Suprapubic skin (tissue), 4 donors: ENCODE data around the gene CNPY4. TPM values are rescaled to one million over a fixed set of nuclear protein-coding genes. Genes with fewer than 3 reads are reported as not detected.

Source experiments
- DNase-seq, 2 donors: peaks; one replicate each; pipeline ENCODE4 v3.0.0-alpha.2; 2019; ENCODE audit warnings: low spot score in 2 of 2
- H3K27ac ChIP-seq: fragments of 200-600 bp; sonication (generic); one replicate; pipeline ENCODE4 v1.5.1; 2019
- H3K27me3 ChIP-seq: fragments of 200-600 bp; sonication (generic); one replicate; pipeline ENCODE4 v1.5.1; 2019
- H3K36me3 ChIP-seq: fragments of 200-600 bp; sonication (generic); one replicate; pipeline ENCODE4 v1.5.1; 2019
- H3K4me1 ChIP-seq: fragments of 200-600 bp; sonication (generic); one replicate; pipeline ENCODE4 v1.5.1; 2019
- H3K4me3 ChIP-seq: fragments of 200-600 bp; sonication (generic); one replicate; pipeline ENCODE4 v1.5.1; 2019; ENCODE audit warnings: mild to moderate bottlenecking
- H3K9me3 ChIP-seq: fragments of 200-600 bp; sonication (generic); one replicate; pipeline ENCODE4 v1.5.1; 2019
- EP300 ChIP-seq: sonication (generic); formaldehyde crosslinking; IDR thresholded peaks from one replicate; pipeline ENCODE4 v1.6.1; 2017; ENCODE audit warnings: antibody characterized with exemption
- POLR2A ChIP-seq, 2 donors: fragments of 450-650 bp; IDR thresholded peaks; one replicate each; pipeline ENCODE4 v1.6.1; 2017; ENCODE audit warnings: antibody characterized with exemption in 2 of 2, mild to moderate bottlenecking in 2 of 2, moderate library complexity in 2 of 2
- POLR2AphosphoS5 ChIP-seq, 3 donors: sonication (generic); formaldehyde crosslinking; IDR thresholded peaks; one replicate each; pipeline ENCODE4 v1.6.1; 2017; ENCODE audit warnings: antibody characterized with exemption in 3 of 3
- WGBS: methylation state at CpG from one replicate; pipeline ENCODE4 v1.1.5; 2018; 5-methylcytosine and 5-hydroxymethylcytosine counted together
- total RNA-seq, 4 donors: library from RNA; depleted of rRNA; stranded (reverse); fragments of >200 nt; gene quantifications; one replicate each; pipeline ENCODE4 v1.1.0, GENCODE V29; 2016
- TF ChIP-seq, protein P1 (sequence below), 2 donors: fragments of 200-600 bp in 1 of 2; fragments of 450-650 bp in 1 of 2; sonication (generic) in 1 of 2; IDR thresholded peaks; one replicate each; pipeline ENCODE4 v1.5.1; 2016 to 2019; ENCODE audit warnings: antibody characterized with exemption in 2 of 2, mild to moderate bottlenecking in 1 of 2, moderate library complexity in 1 of 2

CNPY4 gene
- total RNA-seq, 4 donors from 2014 or later, result 4.5 to 7.1 (median 5.4) TPM

DNA sequence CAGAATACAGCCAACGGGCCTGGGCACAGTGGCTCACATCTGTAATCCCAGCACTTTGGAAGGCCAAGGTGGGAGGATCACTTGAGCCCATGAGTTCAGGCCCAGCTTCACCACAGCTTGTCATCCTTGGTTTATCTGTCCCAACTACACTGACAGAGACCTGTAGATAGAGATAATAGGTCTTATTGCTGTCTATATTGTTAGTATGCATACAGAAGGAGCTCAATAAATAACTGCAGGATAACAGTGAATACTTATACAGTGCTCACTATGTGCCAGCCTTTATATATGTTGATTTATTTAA, 1.3 kb downstream of the CNPY4 start:
- no peaks in the 10 kb centered on the region for H3K27me3 ChIP-seq
- H3K4me3 ChIP-seq, result no peak overlapping the region
- no peak for TF ChIP-seq POLR2AphosphoS5 (IDR thresholded peaks at IDR 0.05)
- no peak overlapping the region for H3K27ac ChIP-seq
- DNase-seq, result no peak
- H3K9me3 ChIP-seq, result no peaks in the 10 kb centered on the region
- peaks cover 33% of the 10 kb centered on the region for H3K4me1 ChIP-seq
- no peaks in the 10 kb centered on the region for H3K36me3 ChIP-seq
- WGBS, result 14% methylated on average over 1 of the region's 1 CpG

DNA sequence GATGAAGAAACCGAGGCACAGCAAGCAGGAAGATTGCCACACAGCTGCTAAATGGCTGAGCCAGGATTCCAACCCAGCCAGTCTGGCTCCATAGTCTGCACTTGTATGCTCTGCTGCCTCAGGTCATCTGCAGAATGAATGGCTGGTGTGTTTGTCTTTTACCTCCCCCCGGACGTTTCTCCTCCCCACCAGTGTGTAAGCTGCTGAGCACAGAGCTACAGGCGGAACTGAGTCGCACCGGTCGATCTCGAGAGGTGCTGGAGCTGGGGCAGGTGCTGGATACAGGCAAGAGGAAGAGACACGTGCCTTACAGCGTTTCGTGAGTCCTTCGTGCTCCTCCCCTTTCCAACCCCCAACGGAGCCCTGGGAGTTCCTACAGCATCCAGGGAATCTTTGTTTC, 2.6 kb downstream of the CNPY4 start:
- 48% methylated on average over 13 of the region's 13 CpGs for WGBS
- DNase-seq, result no peak
- no peak for TF ChIP-seq POLR2A (IDR thresholded peaks at IDR 0.05)
- no peak for TF ChIP-seq POLR2AphosphoS5 (IDR thresholded peaks at IDR 0.05)
- TF ChIP-seq, protein P1, sequence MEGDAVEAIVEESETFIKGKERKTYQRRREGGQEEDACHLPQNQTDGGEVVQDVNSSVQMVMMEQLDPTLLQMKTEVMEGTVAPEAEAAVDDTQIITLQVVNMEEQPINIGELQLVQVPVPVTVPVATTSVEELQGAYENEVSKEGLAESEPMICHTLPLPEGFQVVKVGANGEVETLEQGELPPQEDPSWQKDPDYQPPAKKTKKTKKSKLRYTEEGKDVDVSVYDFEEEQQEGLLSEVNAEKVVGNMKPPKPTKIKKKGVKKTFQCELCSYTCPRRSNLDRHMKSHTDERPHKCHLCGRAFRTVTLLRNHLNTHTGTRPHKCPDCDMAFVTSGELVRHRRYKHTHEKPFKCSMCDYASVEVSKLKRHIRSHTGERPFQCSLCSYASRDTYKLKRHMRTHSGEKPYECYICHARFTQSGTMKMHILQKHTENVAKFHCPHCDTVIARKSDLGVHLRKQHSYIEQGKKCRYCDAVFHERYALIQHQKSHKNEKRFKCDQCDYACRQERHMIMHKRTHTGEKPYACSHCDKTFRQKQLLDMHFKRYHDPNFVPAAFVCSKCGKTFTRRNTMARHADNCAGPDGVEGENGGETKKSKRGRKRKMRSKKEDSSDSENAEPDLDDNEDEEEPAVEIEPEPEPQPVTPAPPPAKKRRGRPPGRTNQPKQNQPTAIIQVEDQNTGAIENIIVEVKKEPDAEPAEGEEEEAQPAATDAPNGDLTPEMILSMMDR (IDR thresholded peaks at IDR 0.05), result no peak
- no peak for TF ChIP-seq EP300

DNA sequence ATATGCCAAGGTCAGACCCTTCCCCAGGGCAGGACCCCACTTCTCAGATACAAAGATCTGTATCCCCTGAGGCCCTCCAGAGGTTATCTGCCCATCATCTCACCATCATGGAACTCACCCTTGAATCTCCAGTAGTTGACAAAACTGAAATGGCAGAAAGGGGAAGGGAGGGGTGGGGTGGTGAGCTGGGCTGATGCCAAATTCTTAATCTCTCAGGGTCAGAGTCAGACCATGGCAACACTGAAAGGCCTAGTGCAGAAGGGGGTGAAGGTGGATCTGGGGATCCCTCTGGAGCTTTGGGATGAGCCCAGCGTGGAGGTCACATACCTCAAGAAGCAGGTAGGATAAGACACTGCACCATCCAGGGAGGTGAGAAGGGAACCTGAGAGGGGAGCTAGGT, 3.1 kb downstream of the CNPY4 start:
- TF ChIP-seq EP300, result no peak
- TF ChIP-seq, protein P1 (IDR thresholded peaks at IDR 0.05), result no peak
- no peak for TF ChIP-seq POLR2AphosphoS5 (IDR thresholded peaks at IDR 0.05)
- no peak for TF ChIP-seq POLR2A (IDR thresholded peaks at IDR 0.05)
- DNase-seq, result no peak
- H3K4me1 ChIP-seq, result peaks cover 44% of the 10 kb centered on the region
- H3K27me3 ChIP-seq, result no peaks in the 10 kb centered on the region
- H3K36me3 ChIP-seq, result no peaks in the 10 kb centered on the region
- no peak overlapping the region for H3K4me3 ChIP-seq
- no peaks in the 10 kb centered on the region for H3K9me3 ChIP-seq
- H3K27ac ChIP-seq, result no peak overlapping the region
- WGBS, result 100% methylated on average over 1 of the region's 1 CpG

More for the DNA sequence above, 2.6 kb downstream of the CNPY4 start:
- Histone ChIP-seq H3K27ac (no peak overlapping the region), H3K4me3 (no peak overlapping the region), H3K36me3 (no peaks in the 10 kb centered on the region), H3K27me3 (no peaks in the 10 kb centered on the region), H3K4me1 (peaks cover 42% of the 10 kb centered on the region), H3K9me3 (no peaks in the 10 kb centered on the region)

GRCh38 chr7:100124301-100125230, 5.1 kb downstream of the CNPY4 start:
- H3K27me3 ChIP-seq, result no peaks in the 10 kb centered on the region
- H3K36me3 ChIP-seq, result no peaks in the 10 kb centered on the region
- TF ChIP-seq EP300 (no peak), POLR2A (IDR thresholded peaks at IDR 0.05) (no peak), POLR2AphosphoS5 (IDR thresholded peaks at IDR 0.05) (no peak)
- TF ChIP-seq, protein P1 (IDR thresholded peaks at IDR 0.05), result no peak
- peaks cover 45% of the 10 kb centered on the region for H3K4me1 ChIP-seq
- no peaks in the 10 kb centered on the region for H3K9me3 ChIP-seq
- WGBS, result 61% methylated on average over 4 of the region's 4 CpGs
- no peak overlapping the region for H3K4me3 ChIP-seq
- H3K27ac ChIP-seq, result no peak overlapping the region
- DNase-seq, result no peak

DNA sequence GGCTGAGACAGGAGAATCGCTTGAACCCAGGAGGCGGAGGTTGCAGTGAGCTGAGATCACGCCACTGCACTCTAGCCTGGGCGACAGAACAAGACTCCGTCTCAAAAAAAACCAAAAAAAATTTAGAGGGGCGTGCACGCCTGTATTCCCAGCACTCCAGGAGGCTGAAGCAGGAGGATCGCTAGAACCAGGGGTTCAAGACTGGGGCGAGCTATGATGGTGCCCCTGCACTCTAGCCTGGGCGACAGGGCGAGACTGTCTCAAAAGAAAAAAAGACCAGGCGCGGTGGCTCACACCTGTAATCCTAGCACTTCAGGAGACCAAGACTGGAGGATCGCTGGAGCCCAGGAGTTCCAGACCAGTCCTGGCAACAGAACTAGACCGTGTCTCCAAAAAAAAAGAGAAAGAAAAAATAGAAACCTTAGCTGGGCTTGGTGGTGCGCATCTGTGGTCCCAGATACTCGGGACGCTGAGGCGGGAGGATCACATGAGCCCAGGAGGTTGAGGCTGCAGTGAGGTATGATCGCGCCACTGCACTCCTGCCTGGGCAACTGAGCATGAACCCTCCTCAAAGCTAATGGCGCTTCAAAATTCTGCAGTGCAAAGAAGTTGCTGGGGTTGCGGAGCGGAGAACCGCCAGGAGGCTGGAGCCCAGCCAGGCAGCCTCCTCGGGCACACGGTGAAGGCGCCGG, 7.0 kb downstream of the CNPY4 start:
- no peaks in the 10 kb centered on the region for H3K36me3 ChIP-seq
- H3K4me1 ChIP-seq, result peaks cover 41% of the 10 kb centered on the region
- TF ChIP-seq POLR2AphosphoS5 (IDR thresholded peaks at IDR 0.05), result peak in 1 of 3 donors; percentile 5
- TF ChIP-seq POLR2A (IDR thresholded peaks at IDR 0.05), result no peak
- TF ChIP-seq EP300, result no peak
- TF ChIP-seq, protein P1 (IDR thresholded peaks at IDR 0.05), result peak in 1 of 2 donors; percentile 1
- H3K9me3 ChIP-seq, result no peaks in the 10 kb centered on the region
- no peak for DNase-seq
- no peaks in the 10 kb centered on the region for H3K27me3 ChIP-seq
- peak overlapping the region; percentile 91 for H3K4me3 ChIP-seq
- WGBS, result 13% methylated on average over 24 of the region's 29 CpGs
- peak overlapping the region; percentile 99 for H3K27ac ChIP-seq
